GM21367 (cell line): ENCODE results near the gene YIF1B.

Source experiments
- ATAC-seq: cut with Tn5 transposase; IDR thresholded peaks from one replicate; pipeline ENCODE4 v1.9.1; 2021; ENCODE audit not compliant: unreplicated experiment

YIF1B gene

DNA sequence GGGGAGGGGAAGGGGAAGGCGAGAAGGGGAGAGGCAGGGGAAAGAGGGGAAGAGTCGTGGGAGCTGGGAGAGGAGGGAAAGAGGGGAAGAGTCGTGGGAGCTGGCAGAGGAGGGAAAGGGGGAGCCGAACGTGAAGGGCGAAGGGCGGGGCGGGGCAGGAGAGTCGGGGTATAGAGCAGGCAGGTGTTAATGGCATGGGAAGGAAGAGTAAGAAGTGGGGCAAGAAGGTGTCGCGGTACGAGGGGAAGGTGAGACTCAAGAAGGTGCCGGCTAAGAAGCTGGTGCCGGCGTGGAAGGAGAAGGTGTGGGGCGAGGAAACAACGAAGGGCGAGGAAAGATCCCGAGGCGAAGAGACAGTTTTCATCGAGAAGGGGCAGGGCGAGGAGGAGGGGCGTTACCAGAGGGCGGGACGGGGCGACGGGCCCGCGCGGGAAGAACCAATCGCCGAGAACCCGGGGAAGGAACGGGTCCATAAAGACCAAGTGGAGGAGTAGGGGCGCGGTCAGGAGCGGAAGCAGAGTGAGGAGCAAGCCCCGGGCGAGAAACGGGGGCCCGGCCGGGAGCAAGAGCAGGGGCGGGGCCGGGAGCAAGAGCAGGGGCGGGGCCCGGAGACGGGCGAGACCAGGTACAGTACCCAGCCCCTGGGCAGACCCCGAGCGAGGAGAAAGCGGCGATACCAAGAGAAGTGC lies 20.3 kb upstream of the YIF1B start:
- ATAC-seq, result peak; percentile 52

- ATAC-seq, result no peak
Measured at GRCh38 chr19:38333245-38333644, 17.5 kb upstream of the YIF1B start.

DNA sequence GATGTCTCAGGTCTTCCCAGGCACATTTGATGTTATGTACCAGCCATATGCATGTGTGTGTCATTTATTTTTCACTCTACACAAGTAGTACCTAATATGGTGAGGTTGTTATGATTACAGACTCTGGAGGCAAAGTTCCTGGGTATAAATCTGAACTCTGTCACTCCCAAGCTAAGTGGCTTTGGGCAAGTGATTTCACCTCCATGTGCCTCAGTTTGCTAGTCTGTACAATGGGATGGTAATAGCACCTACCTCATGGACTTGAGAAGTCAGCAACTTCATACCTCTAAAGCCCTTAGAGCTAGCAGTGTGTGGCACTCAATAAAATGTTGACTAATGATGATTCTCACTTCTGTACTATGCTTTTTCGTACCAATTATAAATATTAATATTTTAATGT lies 16.0 kb upstream of the YIF1B start:
- no peak for ATAC-seq

GRCh38 chr19:38329651-38330050 lies 13.9 kb upstream of the YIF1B start:
- no peak for ATAC-seq

DNA sequence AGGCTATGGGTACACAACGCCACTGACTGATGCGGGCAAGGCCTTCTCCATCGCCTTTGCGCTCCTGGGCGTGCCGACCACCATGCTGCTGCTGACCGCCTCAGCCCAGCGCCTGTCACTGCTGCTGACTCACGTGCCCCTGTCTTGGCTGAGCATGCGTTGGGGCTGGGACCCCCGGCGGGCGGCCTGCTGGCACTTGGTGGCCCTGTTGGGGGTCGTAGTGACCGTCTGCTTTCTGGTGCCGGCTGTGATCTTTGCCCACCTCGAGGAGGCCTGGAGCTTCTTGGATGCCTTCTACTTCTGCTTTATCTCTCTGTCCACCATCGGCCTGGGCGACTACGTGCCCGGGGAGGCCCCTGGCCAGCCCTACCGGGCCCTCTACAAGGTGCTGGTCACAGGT lies 10.8 kb upstream of the YIF1B start:
- ATAC-seq, result no peak

GRCh38 chr19:38324431-38324830 lies 8.7 kb upstream of the YIF1B start:
- ATAC-seq, result no peak

- no peak for ATAC-seq
Measured at GRCh38 chr19:38323291-38323690, 7.5 kb upstream of the YIF1B start.

- ATAC-seq, result no peak
Measured at GRCh38 chr19:38321646-38322196, 6.0 kb upstream of the YIF1B start.

GRCh38 chr19:38320969-38321339 lies 5.2 kb upstream of the YIF1B start:
- ATAC-seq, result no peak

DNA sequence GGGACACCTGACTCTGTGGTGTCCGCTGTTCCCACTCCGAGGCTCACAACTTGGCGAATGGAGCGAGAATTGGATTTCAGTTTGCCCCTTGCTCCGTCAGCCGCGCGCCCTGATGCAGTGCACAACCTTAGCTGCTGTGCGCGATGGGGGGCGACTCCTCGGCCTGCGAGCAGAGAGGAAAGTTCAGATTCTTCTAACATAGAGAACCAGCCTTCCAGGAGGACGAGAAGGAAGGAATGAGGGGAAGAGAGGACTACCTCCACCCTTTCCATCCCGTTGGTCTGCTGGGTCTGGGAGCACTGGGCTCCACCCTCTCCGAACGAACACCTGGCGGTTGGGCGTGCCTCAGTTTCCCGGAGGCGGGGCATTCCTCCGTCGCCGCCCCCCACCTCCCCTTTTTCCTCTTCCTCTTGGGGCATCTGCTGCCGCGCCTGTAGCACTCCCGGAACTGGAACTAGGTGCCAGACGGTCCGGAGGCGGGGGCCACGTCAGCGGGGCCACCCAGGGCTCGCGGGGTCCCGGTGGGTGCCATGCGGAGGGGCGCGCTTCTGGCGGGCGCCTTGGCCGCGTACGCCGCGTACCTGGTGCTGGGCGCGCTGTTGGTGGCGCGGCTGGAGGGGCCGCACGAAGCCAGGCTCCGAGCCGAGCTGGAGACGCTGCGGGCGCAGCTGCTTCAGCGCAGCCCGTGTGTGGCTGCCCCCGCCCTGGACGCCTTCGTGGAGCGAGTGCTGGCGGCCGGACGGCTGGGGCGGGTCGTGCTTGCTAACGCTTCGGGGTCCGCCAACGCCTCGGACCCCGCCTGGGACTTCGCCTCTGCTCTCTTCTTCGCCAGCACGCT lies 3.9 kb upstream of the YIF1B start, which contains the start of gene KCNK6:
Gene KCNK6, plus strand, starts transcription at position 425 of the 838 bp plus-strand sequence. Its CDS starts 106 bp downstream, at position 531.
- ATAC-seq, result no peak

DNA sequence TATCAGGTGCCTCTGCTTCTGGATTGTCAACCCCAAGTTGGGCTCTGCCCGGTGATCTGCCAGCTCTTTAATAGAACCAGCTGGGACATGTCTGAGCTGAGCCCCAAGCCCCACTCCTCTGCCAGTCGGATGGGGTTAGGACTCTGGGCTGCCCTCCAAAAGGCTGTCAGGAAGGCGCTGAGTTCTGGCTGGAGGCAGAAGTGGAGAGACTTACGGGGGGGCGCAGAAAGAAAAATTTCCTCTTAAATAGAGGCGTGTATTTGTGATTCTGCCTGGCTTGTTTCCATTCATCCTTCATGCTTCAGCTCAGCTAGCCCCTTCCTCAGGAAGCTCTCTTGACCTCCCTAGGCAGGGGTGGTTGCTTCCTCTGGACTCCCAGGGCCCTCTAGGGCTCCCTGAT lies 2.9 kb upstream of the YIF1B start:
- no peak for ATAC-seq

- ATAC-seq, result no peak
Measured at GRCh38 chr19:38317104-38317612, 1.4 kb upstream of the YIF1B start.

DNA sequence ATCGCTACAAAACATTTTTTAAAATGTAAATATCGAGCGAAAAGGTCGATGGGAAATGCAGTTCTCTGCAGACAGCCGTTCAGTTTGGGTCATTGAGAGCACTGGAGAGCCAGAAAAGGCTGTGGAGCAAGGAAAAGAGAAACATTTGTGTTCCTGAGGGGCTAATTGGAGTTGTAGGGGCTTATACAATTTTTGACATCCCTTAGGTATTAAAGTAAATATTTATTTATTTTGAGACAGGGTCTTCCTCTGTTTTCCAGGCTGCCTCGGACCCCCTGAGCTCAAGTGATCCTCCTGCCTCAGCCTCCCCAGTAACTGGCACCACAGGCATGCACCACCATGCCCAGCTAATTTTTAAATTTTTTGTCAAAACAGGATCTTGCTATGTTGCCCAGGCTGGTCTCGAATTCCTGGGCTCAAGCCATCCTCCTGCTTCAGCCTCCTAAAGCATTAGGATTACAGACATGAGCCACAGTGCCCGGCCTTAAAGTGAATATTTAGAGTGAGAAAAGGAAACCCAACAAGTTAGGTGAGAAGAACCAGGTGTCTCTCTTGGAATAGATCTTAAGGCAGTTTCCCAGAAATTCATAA lies 825 bp upstream of the YIF1B start:
- ATAC-seq, result no peak

- no peak for ATAC-seq
Measured at GRCh38 chr19:38310986-38311385, 4.8 kb downstream of the YIF1B start.

DNA sequence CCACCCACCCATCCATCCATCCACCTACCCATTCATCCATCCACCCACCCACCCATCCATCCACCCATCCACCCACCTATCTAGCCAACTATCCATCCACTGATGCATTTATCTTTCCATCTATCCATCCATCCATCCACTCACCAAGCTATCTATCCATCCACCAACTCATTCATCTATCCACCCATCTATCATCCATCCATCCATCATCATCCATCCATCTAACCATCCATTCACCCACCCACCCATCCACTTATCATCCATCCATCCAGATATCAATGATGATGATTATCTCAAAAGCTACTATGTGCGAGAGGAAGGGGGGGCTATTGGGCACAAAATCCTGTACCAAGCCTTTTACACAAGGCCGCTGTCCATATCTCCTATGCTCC lies 5.5 kb downstream of the YIF1B start:
- no peak for ATAC-seq

DNA sequence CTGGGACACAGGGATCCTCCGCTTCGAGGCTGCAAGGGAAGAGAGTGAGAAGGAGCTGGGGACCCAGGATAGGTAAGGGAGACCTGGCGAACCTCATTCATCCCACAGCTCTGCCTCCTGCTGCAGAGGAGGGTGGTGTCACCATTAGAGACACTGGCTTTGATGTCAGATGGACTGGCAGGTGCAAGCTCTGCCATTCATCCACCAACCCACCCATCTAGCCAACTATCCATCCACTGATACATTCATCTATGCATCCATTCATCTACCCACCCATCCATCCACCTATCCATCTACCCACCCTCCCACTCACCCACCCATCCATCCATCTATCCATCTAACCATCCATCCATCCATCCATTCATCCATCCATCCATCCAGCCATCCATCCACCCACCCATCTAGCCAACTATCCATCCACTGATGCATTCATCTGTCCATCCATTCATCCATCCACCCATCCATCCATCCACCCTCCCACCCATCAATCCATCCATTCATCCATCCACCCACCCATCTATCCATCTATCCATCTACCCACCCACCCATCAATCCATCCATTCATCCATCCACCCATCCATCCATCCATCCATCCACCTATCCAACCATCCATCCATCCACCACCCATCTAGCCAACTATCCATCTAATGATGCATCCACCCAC lies 6.0 kb downstream of the YIF1B start:
- no peak for ATAC-seq

DNA sequence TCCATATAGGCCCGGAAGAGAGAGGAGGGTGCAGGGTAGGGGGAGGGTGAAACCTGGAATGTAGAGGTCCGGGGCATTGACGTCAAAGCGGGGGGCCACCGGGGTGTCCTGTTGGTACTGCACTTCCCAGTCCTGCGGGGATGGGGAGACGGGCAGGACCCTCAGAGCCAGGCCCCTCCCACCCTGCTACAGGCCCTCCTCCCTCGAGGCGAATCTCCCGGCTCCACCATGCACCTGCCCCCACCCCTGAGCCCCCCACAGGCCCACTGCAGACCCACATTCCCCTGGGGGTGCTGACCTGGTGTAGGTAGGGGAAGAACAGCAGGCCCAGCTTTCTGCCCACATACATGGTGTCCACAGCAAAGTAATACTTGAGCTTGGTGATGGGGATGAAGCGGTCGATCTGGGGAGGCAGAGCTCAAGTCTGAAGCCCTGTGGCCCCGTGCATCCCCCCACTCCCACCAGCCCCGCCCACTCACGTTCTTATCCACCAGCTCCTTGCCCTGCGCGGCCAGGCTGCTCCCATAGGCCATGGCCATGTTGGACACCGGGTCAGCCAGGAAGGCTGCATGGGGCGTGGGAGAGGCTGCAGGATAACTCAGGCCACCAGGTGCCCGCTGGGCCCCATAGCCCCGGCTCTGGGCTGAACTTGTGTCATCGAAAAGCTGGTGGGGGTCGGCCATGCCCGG lies 6.7 kb downstream of the YIF1B start:
- no peak for ATAC-seq

DNA sequence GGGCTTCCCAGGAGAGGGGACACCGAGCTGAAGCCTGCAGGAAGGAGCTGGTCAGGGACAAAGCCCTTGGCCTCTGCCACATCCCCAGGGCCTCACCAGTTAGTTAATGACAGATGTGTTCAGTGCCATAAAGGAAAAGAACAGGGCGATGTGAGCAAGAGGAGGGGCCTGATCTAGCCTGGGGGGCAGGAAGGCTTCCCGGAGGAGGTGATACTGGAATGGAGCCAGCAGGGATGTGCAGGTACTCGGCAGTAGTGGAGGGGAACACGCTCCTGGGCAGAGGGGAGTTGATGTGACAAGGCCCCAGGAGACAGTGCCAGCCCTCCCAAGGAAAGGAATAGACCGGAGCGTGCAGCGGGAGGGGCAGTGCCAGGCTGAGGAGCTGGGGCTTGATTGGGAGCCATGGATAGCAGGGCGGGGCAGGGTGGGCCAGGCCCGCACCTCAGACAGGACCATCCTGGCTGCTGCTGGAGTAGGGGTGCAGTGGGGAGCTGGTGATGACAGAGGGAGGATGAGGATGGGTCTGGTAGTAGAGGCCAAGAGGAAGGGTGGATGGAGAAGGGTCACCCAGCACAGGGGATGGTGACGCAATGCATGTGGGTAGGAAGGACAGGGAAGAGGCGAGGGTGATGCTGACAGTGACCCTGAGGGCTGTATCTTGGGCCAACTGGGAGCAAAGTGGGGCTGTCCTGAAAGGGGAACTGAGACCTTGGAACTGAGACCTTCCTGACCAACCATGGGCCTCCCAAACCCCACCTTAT lies 7.6 kb downstream of the YIF1B start:
- no peak for ATAC-seq

DNA sequence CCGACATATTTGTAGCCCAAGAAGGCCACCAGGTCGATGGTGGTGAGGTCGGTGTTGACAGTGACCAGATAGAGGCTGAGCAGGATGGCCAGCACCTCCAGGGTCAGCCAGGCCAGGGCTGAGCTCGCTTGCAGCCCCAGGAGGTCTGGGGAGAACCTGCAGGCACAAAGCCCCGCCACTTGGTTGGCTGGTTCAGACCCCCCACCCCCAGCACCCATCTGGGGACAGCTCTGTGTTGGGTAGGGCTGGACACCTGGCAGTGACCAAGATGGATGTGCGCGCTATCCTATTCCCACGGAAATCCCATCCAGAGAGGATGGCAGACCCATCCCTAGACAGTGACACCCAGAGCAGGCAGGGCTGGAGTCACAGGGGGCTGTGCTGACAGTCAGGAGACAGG lies 8.2 kb downstream of the YIF1B start:
- no peak for ATAC-seq

DNA sequence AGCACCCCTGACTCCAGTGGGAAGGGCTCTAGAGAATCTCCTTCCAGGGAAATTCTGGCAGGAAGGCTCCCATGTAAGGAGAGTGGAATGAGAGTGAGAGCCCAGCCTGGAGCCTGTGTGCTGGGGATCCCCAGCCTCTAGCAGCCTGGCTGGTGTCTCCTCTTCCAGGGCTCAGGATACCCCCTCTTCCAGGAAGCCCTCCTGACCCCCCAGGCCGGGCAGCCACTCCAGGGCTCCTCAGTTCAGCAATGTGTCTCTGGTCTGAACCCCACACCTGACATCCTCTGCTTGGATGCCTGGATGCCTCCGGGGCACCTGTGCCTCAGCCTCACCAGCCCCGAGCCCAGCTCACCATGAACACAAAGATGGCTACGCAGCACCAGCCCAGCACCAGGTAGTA lies 8.7 kb downstream of the YIF1B start:
- no peak for ATAC-seq
